BLaER1 (cell line): Measurements from ENCODE around the gene OCA2.
A peak's percentile ranks its signal among the peaks of the same experiment; 100 is the strongest.
"Not testable (repeated sequence)": the region's sequence is repeated elsewhere in the genome, so short reads cannot be mapped to it uniquely, and the experiment has no call there.

ENCODE experiments used
- H3K27ac ChIP-seq: shearing (Covaris generic); formaldehyde crosslinking; 2 replicates; pipeline ENCODE4 v1.8.1; 2022
- H3K27me3 ChIP-seq: shearing (Covaris generic); formaldehyde crosslinking; 2 replicates; pipeline ENCODE4 v1.8.1; 2022
- H3K36me3 ChIP-seq: shearing (Covaris generic); formaldehyde crosslinking; 2 replicates; pipeline ENCODE4 v1.8.1; 2022
- H3K4me1 ChIP-seq: shearing (Covaris generic); formaldehyde crosslinking; 2 replicates; pipeline ENCODE4 v1.8.1; 2022
- H3K4me2 ChIP-seq: shearing (Covaris generic); formaldehyde crosslinking; 2 replicates; pipeline ENCODE4 v1.8.1; 2022
- H3K4me3 ChIP-seq: shearing (Covaris generic); formaldehyde crosslinking; 2 replicates; pipeline ENCODE4 v1.8.1; 2022
- H3K9ac ChIP-seq: shearing (Covaris generic); formaldehyde crosslinking; 2 replicates; pipeline ENCODE4 v1.8.1; 2022
- H3K9me3 ChIP-seq: shearing (Covaris generic); formaldehyde crosslinking; 2 replicates; pipeline ENCODE4 v1.8.1; 2022
- H4K20me1 ChIP-seq: shearing (Covaris generic); formaldehyde crosslinking; 2 replicates; pipeline ENCODE4 v1.8.1; 2022
- Cebpa-rat ChIP-seq: shearing (Covaris generic); IDR thresholded peaks from 2 replicates; pipeline ENCODE4 v1.8.1; 2022

Gene OCA2

DNA sequence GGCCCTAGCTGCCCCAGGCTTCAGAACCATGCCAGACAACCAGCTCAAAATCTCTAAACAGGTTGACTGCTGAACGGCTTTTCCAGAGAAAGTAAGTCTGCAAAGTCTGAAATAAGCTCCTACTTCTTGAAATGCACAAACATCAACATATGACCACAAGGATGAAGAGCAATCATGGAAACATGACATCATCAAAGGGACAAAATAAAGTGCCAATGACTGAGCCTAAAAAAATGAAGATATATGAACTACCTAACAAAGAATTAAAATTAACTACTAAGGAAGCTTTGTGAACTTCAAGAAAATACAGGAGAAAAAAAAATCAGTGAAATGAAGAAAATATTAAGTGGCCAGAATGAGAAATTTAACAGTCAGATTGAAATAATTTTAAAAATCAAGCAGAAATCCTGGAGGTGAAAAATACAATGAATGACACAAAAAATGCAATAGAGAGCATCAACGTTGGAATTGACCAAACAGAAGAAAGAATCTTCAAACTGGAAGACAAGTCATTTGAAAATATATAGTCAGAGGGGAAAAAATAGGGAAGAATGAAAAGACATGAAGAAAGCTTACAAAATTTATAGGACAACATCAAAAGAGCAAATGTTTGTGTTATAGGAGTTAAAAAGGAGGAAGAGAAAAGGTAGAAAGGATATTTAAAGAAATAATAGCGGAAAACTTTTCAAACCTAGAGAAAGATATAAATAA, 364.2 kb downstream of the OCA2 start:
- H3K4me1 ChIP-seq: no peaks in the 10 kb centered on the region
- no peaks in the 10 kb centered on the region for H3K36me3 ChIP-seq
- H3K9me3 ChIP-seq: peaks cover 29% of the 10 kb centered on the region
- TF ChIP-seq Cebpa-rat: no peak
- H3K4me2 ChIP-seq: no peak overlapping the region
- H3K27ac ChIP-seq: no peak overlapping the region
- no peak overlapping the region for H3K4me3 ChIP-seq
- H3K9ac ChIP-seq: no peak overlapping the region
- no peaks in the 10 kb centered on the region for H4K20me1 ChIP-seq
- no peaks in the 10 kb centered on the region for H3K27me3 ChIP-seq

DNA sequence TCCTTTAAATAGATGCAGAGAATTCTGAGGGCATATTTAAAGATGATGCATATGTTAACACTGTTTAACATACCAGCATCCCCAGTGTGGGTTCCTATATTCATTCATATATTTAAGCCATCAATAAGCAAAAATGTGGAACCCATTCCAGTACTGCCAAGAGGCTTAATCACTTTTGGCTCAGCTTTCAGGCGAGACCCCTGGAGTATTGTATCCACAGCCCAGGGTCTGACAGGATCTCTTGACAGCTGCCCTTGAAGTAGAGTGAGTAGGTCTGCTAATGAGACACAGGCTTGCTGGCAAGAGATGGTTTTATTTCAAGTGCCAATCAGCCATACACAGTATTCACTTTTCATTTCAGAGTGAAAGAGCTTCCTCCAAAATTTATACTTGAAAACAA, 367.3 kb downstream of the OCA2 start:
- Histone ChIP-seq H3K27ac (no peak overlapping the region), H3K4me1 (no peaks in the 10 kb centered on the region), H4K20me1 (no peaks in the 10 kb centered on the region), H3K9me3 (peaks cover 29% of the 10 kb centered on the region), H3K36me3 (no peaks in the 10 kb centered on the region), H3K4me3 (no peak overlapping the region), H3K27me3 (no peaks in the 10 kb centered on the region), H3K9ac (no peak overlapping the region), H3K4me2 (no peak overlapping the region)
- no peak for TF ChIP-seq Cebpa-rat

DNA sequence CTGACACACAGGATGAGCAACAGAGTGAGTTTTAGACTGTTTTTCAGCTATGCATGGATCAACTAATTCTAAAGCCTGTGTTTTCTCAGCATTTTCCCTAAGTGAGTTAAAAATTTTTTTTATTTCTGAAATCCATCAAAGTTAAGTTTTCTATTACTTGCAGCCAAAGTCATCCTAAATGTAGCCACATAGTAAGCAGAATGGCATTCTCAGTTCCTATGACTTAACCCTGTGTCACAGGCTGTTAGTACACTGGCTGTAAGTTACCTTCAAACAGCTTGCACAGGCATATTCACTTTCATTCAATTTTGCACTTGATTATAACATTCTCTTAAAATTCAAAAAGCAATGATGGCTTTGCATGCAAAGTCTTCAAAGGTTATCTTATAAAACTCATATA, 368.2 kb downstream of the OCA2 start:
- no peaks in the 10 kb centered on the region for H3K36me3 ChIP-seq
- no peaks in the 10 kb centered on the region for H4K20me1 ChIP-seq
- H3K9ac ChIP-seq: no peak overlapping the region

DNA sequence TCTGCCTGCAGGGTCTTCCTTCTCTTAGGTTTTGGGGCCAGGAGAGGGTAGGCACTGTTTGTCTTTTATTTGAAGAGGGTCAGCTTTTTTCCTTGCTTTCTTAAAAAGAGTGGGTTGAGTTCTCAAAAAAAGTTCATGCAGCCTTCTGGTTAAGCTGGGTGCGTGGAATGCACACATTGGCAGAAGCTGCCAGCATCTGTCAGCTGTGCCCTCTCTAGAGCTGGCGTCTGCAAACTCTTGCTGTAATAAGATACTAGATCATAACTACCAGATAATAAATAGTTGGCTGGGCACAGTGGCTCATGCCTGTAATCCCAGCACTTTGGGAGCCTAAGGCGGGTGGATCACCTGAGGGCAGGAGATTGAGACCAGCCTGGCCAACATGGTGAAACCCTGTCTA, 373.4 kb downstream of the OCA2 start:
- no peaks in the 10 kb centered on the region for H3K9me3 ChIP-seq
- no peak overlapping the region for H3K27ac ChIP-seq
- H3K4me1 ChIP-seq: peaks cover 12% of the 10 kb centered on the region
- no peak for TF ChIP-seq Cebpa-rat
- H3K9ac ChIP-seq: no peak overlapping the region
- H3K27me3 ChIP-seq: no peaks in the 10 kb centered on the region
- no peak overlapping the region for H3K4me2 ChIP-seq
- no peak overlapping the region for H3K4me3 ChIP-seq
- no peaks in the 10 kb centered on the region for H3K36me3 ChIP-seq
- no peaks in the 10 kb centered on the region for H4K20me1 ChIP-seq

More for the DNA sequence above, 368.2 kb downstream of the OCA2 start:
- TF ChIP-seq Cebpa-rat: no peak
- H3K4me1 ChIP-seq: no peaks in the 10 kb centered on the region
- peaks cover 24% of the 10 kb centered on the region for H3K9me3 ChIP-seq
- H3K27me3 ChIP-seq: no peaks in the 10 kb centered on the region
- no peak overlapping the region for H3K4me2 ChIP-seq
- H3K4me3 ChIP-seq: no peak overlapping the region
- H3K27ac ChIP-seq: no peak overlapping the region

DNA sequence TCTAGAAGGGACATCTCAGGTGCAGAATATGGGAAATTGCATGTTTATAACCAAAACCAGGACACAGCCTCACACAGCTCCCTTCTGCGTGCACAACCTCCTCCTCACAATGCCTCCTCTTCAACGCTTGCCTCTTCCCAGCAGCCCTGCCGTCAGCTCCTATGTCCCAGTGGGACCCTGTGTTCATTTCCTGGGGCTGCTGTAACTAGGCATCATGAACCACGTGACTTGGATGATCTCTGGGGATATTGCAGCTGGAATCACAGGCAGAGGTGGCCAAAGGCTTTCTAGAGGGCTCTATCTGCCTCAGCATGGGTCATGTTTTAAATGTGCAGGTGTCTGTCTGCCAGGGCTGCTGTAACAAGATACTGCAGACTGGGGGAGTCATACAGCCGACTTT, 375.3 kb downstream of the OCA2 start:
- no peak for TF ChIP-seq Cebpa-rat
- Histone ChIP-seq H3K36me3 (no peaks in the 10 kb centered on the region), H3K27me3 (no peaks in the 10 kb centered on the region), H3K4me3 (no peak overlapping the region), H3K4me2 (peak overlapping the region; percentile 59), H4K20me1 (no peaks in the 10 kb centered on the region), H3K9ac (no peak overlapping the region), H3K9me3 (no peaks in the 10 kb centered on the region), H3K27ac (no peak overlapping the region), H3K4me1 (peaks cover 12% of the 10 kb centered on the region)

DNA sequence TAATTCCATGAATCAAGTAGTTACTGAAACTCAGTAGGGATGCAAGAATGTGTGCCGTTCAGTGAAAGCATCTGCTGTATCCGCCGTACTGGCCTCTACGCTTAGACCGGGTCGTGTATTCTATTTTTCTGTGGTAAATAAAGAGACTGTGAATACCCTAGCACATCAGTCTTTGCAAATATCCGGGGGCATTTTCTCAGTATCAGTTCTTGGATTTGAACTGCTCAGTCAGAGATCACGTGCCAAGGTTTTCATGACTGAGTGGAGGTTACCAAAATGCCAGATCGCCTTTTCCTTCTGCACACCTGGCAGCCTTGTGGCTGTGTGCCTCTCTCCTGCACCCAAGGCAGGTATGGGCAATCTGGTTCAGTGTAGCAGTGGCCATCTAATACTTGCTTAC, 377.0 kb downstream of the OCA2 start:
- H3K36me3 ChIP-seq: no peaks in the 10 kb centered on the region
- no peaks in the 10 kb centered on the region for H4K20me1 ChIP-seq
- no peak overlapping the region for H3K4me3 ChIP-seq
- H3K9me3 ChIP-seq: peaks cover 11% of the 10 kb centered on the region; the same call in 1 of the 2 replicates
- TF ChIP-seq Cebpa-rat: no peak
- H3K9ac ChIP-seq: no peak overlapping the region
- peaks cover 12% of the 10 kb centered on the region for H3K4me1 ChIP-seq
- no peak overlapping the region for H3K4me2 ChIP-seq
- H3K27me3 ChIP-seq: no peaks in the 10 kb centered on the region
- no peak overlapping the region for H3K27ac ChIP-seq

DNA sequence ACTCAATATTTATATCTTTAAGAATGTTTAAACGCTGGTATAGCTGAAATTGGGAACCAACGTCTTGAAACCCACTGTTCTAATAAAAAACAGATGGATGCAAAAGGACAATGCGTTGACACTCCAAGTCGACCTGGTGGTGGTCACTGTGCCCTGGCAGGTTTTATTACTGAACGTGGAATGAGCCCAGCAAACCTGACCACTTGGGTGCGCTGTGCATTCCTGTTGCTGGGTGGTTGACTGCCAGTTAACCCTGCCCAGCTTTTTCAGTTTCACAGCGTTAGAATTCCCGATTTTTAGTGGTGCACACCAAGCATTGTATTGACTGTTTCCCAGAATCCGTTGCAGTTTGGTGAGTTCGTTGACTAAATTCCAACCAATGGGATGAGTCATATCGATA, 384.4 kb downstream of the OCA2 start:
- peaks cover 31% of the 10 kb centered on the region for H3K9me3 ChIP-seq
- H3K27ac ChIP-seq: no peak overlapping the region
- H4K20me1 ChIP-seq: no peaks in the 10 kb centered on the region
- no peak overlapping the region for H3K4me2 ChIP-seq
- no peak overlapping the region for H3K4me3 ChIP-seq
- no peak overlapping the region for H3K9ac ChIP-seq
- no peak for TF ChIP-seq Cebpa-rat
- H3K4me1 ChIP-seq: no peaks in the 10 kb centered on the region
- H3K27me3 ChIP-seq: no peaks in the 10 kb centered on the region
- no peaks in the 10 kb centered on the region for H3K36me3 ChIP-seq

DNA sequence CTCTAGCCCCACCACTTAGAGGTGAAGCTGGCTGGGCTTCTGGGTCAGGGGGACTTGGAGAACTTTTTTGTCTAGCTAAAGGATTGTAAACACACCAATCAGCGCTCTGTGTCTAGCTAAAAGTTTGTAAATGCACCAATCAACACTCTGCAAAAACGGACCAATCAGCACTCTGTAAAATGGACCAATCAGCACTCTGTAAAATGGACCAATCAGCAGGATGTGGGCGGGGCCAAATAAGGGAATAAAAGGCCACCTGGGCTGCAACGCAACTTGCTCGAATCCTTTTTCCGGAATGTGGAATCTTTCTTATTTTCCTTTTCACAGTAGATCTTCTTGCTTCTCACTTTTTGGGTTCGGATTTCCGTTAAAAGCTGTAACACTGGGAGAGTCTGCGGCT, 385.3 kb downstream of the OCA2 start:
- not testable (repeated sequence) for H3K4me3 ChIP-seq, H3K27ac ChIP-seq, H3K4me2 ChIP-seq, H4K20me1 ChIP-seq, H3K9ac ChIP-seq, H3K27me3 ChIP-seq, H3K4me1 ChIP-seq, H3K36me3 ChIP-seq
- peaks cover 36% of the 10 kb centered on the region for H3K9me3 ChIP-seq

DNA sequence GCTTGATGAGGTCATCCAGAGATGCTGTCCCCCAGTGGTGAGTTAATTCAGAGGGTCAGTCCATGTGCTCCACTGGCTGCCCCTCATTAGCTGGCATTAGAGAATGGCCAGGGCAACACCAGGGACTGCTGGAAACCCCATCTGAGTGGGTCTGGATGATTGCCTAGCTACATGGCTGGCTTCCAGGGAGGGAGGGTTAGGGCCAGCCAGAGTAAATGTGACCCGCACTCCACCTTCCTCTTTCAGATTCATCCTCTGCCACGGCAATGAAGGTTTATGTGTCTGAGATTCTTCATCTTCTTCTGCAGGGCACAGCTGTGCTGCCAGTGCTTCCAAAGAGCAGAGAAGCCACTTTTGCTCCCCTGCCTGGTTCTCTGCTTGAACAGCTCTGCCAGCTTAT, 391.9 kb downstream of the OCA2 start:
- Histone ChIP-seq H3K9me3 (peaks cover 27% of the 10 kb centered on the region), H3K4me1 (no peaks in the 10 kb centered on the region), H3K27ac (no peak overlapping the region), H3K4me3 (no peak overlapping the region), H4K20me1 (no peaks in the 10 kb centered on the region), H3K36me3 (no peaks in the 10 kb centered on the region), H3K4me2 (no peak overlapping the region), H3K27me3 (no peaks in the 10 kb centered on the region), H3K9ac (no peak overlapping the region)
- TF ChIP-seq Cebpa-rat: no peak

DNA sequence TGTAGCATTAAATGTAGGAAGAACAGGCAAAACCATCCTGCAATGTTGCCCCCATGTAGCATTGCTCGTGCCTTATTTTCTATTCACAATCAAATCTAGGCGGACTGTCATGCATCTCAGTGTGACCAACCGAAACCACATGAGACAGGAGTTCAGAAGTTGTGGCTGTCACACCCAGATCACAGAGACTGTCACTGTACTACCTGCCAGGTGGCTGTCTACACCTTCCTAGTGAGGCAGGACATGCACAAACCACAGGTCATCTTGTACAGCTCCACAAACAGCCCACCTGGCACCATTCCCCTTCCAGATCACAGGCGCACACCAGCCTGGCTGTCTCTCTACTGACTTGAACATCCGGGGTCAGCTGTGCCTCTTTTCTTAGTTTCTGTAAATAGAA, 392.8 kb downstream of the OCA2 start:
- H3K27me3 ChIP-seq: no peaks in the 10 kb centered on the region

DNA sequence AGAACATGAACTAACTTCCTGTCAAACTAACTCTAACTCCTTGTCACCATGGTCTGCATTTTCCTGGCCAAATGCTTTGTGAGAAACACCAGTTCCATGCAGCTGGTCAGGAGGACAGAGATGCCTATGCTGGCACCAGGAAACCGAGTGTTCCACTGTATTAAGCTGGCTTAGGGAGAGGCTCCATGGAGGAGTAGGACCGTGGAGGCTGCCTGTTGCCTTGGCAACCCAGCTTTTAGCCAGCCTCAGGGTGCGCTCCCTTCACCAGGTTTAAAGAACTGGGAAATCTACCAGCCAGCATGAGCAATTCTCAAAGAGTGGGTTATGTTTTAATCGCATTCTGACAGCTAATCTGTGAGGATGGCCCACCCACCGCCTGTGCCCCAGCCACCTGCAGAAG, 394.1 kb downstream of the OCA2 start:
- peaks cover 21% of the 10 kb centered on the region for H3K9me3 ChIP-seq
- no peak for TF ChIP-seq Cebpa-rat
- no peak overlapping the region for H3K9ac ChIP-seq
- H4K20me1 ChIP-seq: no peaks in the 10 kb centered on the region
- H3K36me3 ChIP-seq: no peaks in the 10 kb centered on the region
- no peak overlapping the region for H3K4me2 ChIP-seq
- no peak overlapping the region for H3K27ac ChIP-seq
- H3K27me3 ChIP-seq: no peaks in the 10 kb centered on the region
- H3K4me3 ChIP-seq: no peak overlapping the region
- no peaks in the 10 kb centered on the region for H3K4me1 ChIP-seq

More for the DNA sequence above, 392.8 kb downstream of the OCA2 start:
- no peak for TF ChIP-seq Cebpa-rat
- Histone ChIP-seq H3K9ac (no peak overlapping the region), H3K9me3 (peaks cover 27% of the 10 kb centered on the region), H3K27ac (no peak overlapping the region), H3K4me3 (no peak overlapping the region), H3K4me2 (no peak overlapping the region), H3K4me1 (no peaks in the 10 kb centered on the region), H3K36me3 (no peaks in the 10 kb centered on the region), H4K20me1 (no peaks in the 10 kb centered on the region)
